Type B pancreatic cell (in vitro differentiated cells): ENCODE data around the gene TMPRSS11A. TPM values are rescaled to one million over a fixed set of nuclear protein-coding genes. Genes with fewer than 3 reads are reported as not detected.

Source experiments
- DNase-seq: peaks from one replicate; pipeline ENCODE4 v3.0.0; 2021; ENCODE audit warnings: mixed read lengths; ENCODE audit not compliant: unreplicated experiment; ENCODE audit errors: extremely low spot score
- H3K27ac Mint-ChIP-seq: 2 replicates; pipeline ENCODE4 v1.8.0; 2021; ENCODE audit warnings: mild to moderate bottlenecking, mixed read lengths
- H3K27me3 Mint-ChIP-seq: 2 replicates; pipeline ENCODE4 v1.8.0; 2021; ENCODE audit warnings: mixed read lengths
- H3K36me3 Mint-ChIP-seq: 2 replicates; pipeline ENCODE4 v1.8.0; 2021; ENCODE audit warnings: mixed read lengths
- H3K4me1 Mint-ChIP-seq: one replicate; pipeline ENCODE4 v1.8.0; 2021; ENCODE audit warnings: mixed read lengths; ENCODE audit not compliant: unreplicated experiment
- H3K4me3 Mint-ChIP-seq: 2 replicates; pipeline ENCODE4 v1.8.0; 2021; ENCODE audit warnings: mild to moderate bottlenecking, mixed read lengths
- H3K9me3 Mint-ChIP-seq: 2 replicates; pipeline ENCODE4 v1.8.0; 2021; ENCODE audit warnings: mixed read lengths
- CTCF ChIP-seq: fragments of 200-600 bp; sonication (generic); conservative IDR thresholded peaks from 2 replicates; pipeline ENCODE4 v1.5.0; 2021; ENCODE audit warnings: antibody characterized with exemption, mild to moderate bottlenecking
- long read RNA-seq: library from polyadenylated mRNA; unstranded; transcript quantifications from one replicate; pipeline ENCODE4 v2.0.0, GENCODE V29; 2020
- total RNA-seq: library from RNA; stranded (reverse); gene quantifications from 2 replicates; pipeline ENCODE4 v1.2.1, GENCODE V29; 2021; ENCODE audit warnings: low replicate concordance

Gene TMPRSS11A
- 0.43 and 0.81 TPM in 2 replicates for total RNA-seq
- long read RNA-seq, partial matches to known transcripts, result 0 of 6 reads
- long read RNA-seq, other reads (novel, unspliced or antisense), result 1 of 6 reads

- TF ChIP-seq CTCF, result no peak
- peak within 1 kb of the TSS; percentile 13 for H3K4me3 Mint-ChIP-seq
- peaks cover 5% of the 10 kb centered on the region for H3K9me3 Mint-ChIP-seq
- no peak for DNase-seq
- no peaks in the 10 kb centered on the region for H3K36me3 Mint-ChIP-seq
- peak within 1 kb of the TSS; percentile 24 for H3K27ac Mint-ChIP-seq
- H3K27me3 Mint-ChIP-seq, result no peaks in the 10 kb centered on the region
- no peaks in the 10 kb centered on the region for H3K4me1 Mint-ChIP-seq
Observed at GRCh38 chr4:67963356-67963755, at the start of gene TMPRSS11A. Gene TMPRSS11A, minus strand, starts transcription at chr4:67963493. Its CDS starts 100 bp downstream, at chr4:67963393.

DNA sequence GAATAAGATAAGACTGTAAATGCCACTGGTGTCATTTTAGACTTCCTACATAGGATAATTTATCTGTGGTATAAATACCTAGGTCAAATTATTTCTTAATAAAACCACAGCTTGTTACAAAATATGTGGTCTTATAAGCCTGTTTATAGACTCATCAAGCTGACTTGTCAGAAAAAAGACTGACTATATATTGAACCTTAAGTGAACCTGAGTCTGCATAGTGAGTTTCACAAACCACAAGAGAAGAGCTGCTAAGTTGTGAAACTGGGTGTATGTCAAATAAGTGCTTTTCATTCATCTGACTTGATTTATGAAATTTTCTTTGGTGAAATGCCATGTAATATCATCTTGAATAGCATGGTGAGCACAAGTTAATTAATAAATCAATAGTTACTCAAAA is 48.4 kb upstream of the TMPRSS11A start:
- no peak for TF ChIP-seq CTCF
- H3K4me3 Mint-ChIP-seq, result no peak overlapping the region
- H3K9me3 Mint-ChIP-seq, result no peaks in the 10 kb centered on the region
- DNase-seq, result no peak
- no peaks in the 10 kb centered on the region for H3K36me3 Mint-ChIP-seq
- H3K27ac Mint-ChIP-seq, result no peak overlapping the region
- H3K4me1 Mint-ChIP-seq, result no peaks in the 10 kb centered on the region
- H3K27me3 Mint-ChIP-seq, result no peaks in the 10 kb centered on the region

DNA sequence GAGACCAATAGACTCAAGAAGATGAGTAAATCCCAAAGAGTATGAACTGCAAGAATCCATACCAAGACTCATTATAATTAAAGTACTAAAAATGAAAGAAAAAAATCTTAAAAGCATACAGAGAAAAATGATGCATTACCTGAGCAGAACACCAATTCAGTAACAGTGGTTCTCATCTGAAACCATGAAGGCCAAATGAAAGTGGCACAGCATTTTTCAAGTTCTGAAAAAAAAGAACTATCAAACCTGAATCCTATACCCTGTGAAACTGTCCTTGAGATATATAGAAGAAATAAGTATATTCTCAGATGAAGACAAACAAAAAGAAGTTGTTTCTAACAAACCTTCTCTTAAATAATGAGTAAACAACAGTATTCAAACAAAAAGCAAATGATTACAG is 39.6 kb upstream of the TMPRSS11A start:
- Mint-ChIP-seq H3K4me3 (no peak overlapping the region), H3K27me3 (no peaks in the 10 kb centered on the region), H3K9me3 (no peaks in the 10 kb centered on the region), H3K36me3 (peaks cover 3% of the 10 kb centered on the region), H3K4me1 (no peaks in the 10 kb centered on the region), H3K27ac (no peak overlapping the region)
- TF ChIP-seq CTCF, result no peak
- no peak for DNase-seq

DNA sequence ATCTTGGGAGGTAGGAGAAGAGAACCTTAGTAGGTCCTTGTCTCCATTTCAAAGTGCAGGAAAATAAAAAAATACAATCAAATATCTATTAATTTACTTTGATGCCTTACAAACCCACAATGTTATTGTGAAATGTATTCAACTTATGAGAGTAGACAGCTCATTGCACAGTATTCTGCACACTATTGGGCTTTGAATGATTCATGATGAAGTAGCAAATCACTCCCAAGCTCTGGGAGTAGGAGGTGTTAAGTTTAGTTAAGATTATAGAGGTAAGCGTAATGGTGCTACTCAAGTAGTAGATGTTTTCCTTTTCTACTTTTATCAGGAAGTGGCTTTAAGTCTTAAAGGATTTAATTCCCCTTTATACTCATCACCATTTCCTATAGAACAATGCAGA is 32.8 kb upstream of the TMPRSS11A start:
- no peaks in the 10 kb centered on the region for H3K27me3 Mint-ChIP-seq
- no peaks in the 10 kb centered on the region for H3K9me3 Mint-ChIP-seq
- H3K27ac Mint-ChIP-seq, result no peak overlapping the region
- no peaks in the 10 kb centered on the region for H3K4me1 Mint-ChIP-seq
- H3K4me3 Mint-ChIP-seq, result no peak overlapping the region
- no peak for DNase-seq
- H3K36me3 Mint-ChIP-seq, result no peaks in the 10 kb centered on the region
- no peak for TF ChIP-seq CTCF

DNA sequence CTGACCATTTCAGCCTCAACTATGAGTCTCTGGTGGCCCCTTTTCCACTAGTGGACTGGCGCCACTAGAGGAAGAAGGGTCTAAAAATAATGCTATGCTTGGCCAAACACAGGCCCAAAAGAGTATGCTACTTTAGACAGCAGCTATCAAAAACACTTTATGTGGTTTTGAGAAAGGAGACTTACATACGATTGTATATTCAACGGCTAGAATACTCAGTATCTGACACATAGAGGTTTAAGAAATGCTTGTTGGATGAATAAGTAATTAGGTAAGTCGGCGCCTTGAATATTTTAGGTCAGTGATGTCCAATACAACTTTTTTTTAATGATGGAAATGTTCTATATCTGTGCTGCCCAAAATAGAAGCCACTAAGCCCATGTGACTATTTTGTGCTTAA is 25.7 kb upstream of the TMPRSS11A start:
- Mint-ChIP-seq H3K27me3 (no peaks in the 10 kb centered on the region), H3K36me3 (no peaks in the 10 kb centered on the region), H3K4me1 (no peaks in the 10 kb centered on the region), H3K27ac (no peak overlapping the region), H3K4me3 (no peak overlapping the region), H3K9me3 (no peaks in the 10 kb centered on the region)
- no peak for TF ChIP-seq CTCF
- no peak for DNase-seq

DNA sequence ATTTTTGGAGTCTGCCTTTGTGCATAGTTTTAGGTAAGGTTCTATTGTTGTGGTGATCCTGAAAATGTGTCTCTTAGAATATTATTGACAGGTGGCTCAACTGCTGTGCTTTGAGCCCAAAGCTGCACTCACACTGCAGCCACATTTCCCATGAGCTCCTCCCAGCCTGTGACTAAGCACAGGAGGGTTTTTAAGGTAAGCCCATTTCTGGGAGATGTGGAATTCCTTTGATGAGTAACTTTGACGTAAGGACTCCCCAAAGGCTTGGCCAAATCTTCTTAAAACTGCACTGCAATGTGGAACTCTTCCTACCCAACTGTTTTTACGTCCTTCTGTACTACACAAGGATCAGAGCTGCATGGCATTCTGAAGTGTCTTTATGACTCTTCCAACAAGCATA is 20.0 kb upstream of the TMPRSS11A start:
- H3K9me3 Mint-ChIP-seq, result peaks cover 6% of the 10 kb centered on the region
- DNase-seq, result no peak
- H3K36me3 Mint-ChIP-seq, result no peaks in the 10 kb centered on the region
- H3K27ac Mint-ChIP-seq, result no peak overlapping the region
- no peaks in the 10 kb centered on the region for H3K4me1 Mint-ChIP-seq
- H3K4me3 Mint-ChIP-seq, result no peak overlapping the region
- no peaks in the 10 kb centered on the region for H3K27me3 Mint-ChIP-seq
- no peak for TF ChIP-seq CTCF
